ENCODE data around the gene PTPRU.

Gene PTPRU
- 0 to 0.54 (median 0.15) reads per million in 4 donors for total RNA-seq

- peak; percentile 56 to 79 (median 68) for DNase-seq
Observed at GRCh38 chr1:29235955-29236711, at the start of gene PTPRU. PTPRU (plus strand) TSS chr1:29236522; CDS start chr1:29236645, 123 bp downstream.

- no peak for DNase-seq
Observed at GRCh38 chr1:29186707-29187106, 49.6 kb upstream of the PTPRU start.

- no peak for DNase-seq
Observed at GRCh38 chr1:29190718-29191117, 45.6 kb upstream of the PTPRU start.

- DNase-seq = no peak
Observed at GRCh38 chr1:29193879-29194455, 42.4 kb upstream of the PTPRU start.

GRCh38 chr1:29195881-29196291 is 40.4 kb upstream of the PTPRU start:
- DNase-seq = no peak

- DNase-seq = no peak
Observed at GRCh38 chr1:29196863-29197589, 39.3 kb upstream of the PTPRU start.

- peak in 2 of 5 donors; percentile 16 to 61 for DNase-seq
Observed at GRCh38 chr1:29197590-29197924, 38.8 kb upstream of the PTPRU start.

GRCh38 chr1:29197993-29198392 is 38.3 kb upstream of the PTPRU start:
- DNase-seq = no peak

GRCh38 chr1:29200906-29201594 is 35.3 kb upstream of the PTPRU start:
- no peak for DNase-seq

GRCh38 chr1:29201595-29202051 is 34.7 kb upstream of the PTPRU start:
- DNase-seq = no peak

- DNase-seq = no peak
Observed at GRCh38 chr1:29202053-29202452, 34.3 kb upstream of the PTPRU start.

- peak; percentile 65 to 92 (median 81) for DNase-seq
Observed at GRCh38 chr1:29202584-29203340, 33.6 kb upstream of the PTPRU start.

GRCh38 chr1:29208442-29208841 is 27.9 kb upstream of the PTPRU start:
- DNase-seq = no peak

GRCh38 chr1:29209173-29209572 is 27.1 kb upstream of the PTPRU start:
- no peak for DNase-seq

GRCh38 chr1:29210278-29211085 is 25.8 kb upstream of the PTPRU start:
- DNase-seq = no peak

GRCh38 chr1:29211086-29212030 is 25.0 kb upstream of the PTPRU start:
- no peak for DNase-seq

- no peak for DNase-seq
Observed at GRCh38 chr1:29213055-29213454, 23.3 kb upstream of the PTPRU start.

- no peak for DNase-seq
Observed at GRCh38 chr1:29217633-29218032, 18.7 kb upstream of the PTPRU start.

GRCh38 chr1:29218223-29218622 is 18.1 kb upstream of the PTPRU start:
- DNase-seq = no peak

GRCh38 chr1:29221296-29221695 is 15.0 kb upstream of the PTPRU start:
- DNase-seq = no peak

All from T-helper 1 cell (primary cell).